GM21423 (cell line): ENCODE results near the gene TAS2R50.

Experiments
- ATAC-seq: cut with Tn5 transposase; IDR thresholded peaks from one replicate; pipeline ENCODE4 v1.9.1; 2021; ENCODE audit warnings: mild to moderate bottlenecking, moderate library complexity; ENCODE audit not compliant: unreplicated experiment

The TAS2R50 gene, protein sequence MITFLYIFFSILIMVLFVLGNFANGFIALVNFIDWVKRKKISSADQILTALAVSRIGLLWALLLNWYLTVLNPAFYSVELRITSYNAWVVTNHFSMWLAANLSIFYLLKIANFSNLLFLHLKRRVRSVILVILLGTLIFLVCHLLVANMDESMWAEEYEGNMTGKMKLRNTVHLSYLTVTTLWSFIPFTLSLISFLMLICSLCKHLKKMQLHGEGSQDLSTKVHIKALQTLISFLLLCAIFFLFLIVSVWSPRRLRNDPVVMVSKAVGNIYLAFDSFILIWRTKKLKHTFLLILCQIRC

DNA sequence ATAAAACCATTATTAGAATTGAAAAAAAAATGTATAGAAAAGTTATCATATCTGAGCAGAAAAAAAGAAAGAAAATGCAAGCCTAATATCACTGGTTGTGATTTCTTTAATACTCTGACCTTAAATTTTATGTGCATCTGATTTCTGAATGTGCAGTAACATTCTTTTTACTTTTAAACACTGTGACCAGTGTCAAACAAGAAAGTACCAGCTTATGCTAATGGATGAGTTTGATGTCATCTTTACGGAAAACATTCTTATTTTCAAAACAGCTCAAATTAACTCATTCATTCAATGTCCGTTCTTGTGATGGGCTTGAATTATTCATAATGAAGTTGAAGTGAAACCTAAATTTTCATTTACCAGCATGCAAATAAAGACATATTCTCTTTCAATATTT is at the start of gene TAS2R50:
TAS2R50 (minus strand) TSS at position 101 of the 400 bp plus-strand sequence; CDS start at position 49, 52 bp downstream.
- no peak for ATAC-seq

DNA sequence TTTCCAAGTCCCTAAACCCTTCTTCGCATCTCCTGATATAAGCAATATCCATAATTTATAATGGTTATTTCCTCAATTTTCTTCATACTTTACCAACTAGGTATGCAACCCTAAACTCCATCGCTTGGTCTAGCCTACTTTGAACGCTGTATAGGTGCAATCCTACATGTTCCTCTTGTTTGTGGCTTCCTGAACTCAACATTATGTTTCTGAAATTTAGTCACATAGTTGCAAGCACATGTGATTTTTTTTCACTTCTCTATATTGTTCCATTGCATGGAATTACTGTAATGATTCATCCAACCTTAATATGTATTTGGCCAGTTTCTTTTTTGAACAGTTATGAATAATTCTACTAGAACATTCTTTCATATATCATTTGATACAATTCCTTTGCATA is 47.2 kb upstream of the TAS2R50 start:
- ATAC-seq = peak; percentile 42

DNA sequence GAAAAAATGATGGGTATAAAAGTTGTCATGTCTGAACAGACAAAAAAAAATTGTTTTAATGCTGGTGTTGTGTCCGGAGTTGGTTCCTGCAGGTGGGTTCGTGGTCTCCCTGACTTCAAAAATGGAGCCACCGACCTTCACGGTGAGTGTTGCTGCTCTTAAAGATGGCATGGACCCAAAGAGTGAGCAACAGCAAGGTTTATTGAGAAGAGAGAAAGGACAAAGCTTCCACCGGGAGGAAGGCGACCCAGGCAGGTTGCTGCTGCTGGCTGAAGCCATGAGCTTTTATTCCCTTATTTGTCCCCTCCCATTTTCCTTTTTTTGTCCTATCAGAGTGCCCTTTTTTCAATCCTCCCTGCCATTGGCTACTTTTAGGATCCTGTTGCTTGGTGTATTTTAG is 44.6 kb upstream of the TAS2R50 start, which contains the start of gene TAS2R31:
TAS2R31 (minus strand) TSS at position 101 of the 400 bp plus-strand sequence; CDS start at position 29, 72 bp downstream.
- no peak for ATAC-seq

DNA sequence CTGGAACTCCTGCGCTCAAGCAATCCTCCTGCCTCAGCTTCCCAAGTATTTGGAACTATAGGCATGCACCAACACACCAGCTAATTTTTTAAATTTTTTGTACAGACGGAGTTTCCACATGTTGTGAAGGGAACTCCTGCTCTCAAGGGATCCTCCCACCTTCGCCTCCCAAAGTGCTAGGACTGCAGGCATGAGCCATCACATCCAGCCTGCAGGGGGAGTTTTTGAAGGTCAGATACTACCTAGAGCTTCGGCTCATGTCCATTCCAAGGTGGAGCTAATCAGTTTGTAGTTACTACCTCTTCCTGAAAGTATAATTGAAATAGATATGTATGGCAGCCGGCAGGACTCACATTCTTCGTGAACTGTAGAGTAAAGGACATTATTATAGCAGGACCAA is 39.4 kb upstream of the TAS2R50 start:
- no peak for ATAC-seq

DNA sequence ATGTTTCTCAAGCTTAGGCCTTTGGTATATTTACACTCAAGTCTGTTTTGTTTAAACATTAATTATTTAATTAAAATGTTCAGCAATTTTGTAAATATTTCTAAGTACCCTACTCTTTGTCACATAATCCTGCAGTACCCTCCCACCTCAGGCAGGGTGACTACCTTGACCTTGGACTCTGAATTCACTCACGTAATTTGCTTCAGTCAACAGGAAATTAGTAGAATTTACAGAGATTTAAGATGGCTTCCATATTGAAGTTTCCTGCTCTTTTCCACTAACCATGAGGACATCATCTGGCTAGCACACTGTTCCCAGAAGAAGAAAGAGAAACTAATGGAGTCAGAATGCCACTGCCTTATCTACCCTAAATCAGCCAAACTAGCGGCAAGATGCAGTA is 36.7 kb upstream of the TAS2R50 start:
- no peak for ATAC-seq

DNA sequence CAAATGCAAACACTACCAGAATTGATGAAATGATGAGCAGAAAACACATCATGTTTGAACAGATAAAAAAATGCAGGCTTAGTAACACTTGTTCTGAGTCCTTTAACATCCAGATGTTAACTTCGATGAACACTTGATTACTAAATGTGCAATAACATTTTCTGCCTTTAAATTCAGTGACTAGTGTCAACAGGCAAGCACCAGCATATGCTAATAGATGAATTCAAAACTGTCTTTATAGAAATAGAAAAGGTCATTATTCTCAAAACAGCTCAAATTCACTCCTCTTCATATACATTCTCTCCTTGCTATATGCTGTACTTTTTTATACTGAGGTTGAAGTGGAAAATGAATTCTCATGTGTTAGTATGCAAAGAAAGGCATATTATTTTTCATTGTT is 35.8 kb upstream of the TAS2R50 start, which contains the start of gene TAS2R19:
TAS2R19 (minus strand) TSS at position 101 of the 400 bp plus-strand sequence; CDS start at position 52, 49 bp downstream.
- ATAC-seq = no peak

DNA sequence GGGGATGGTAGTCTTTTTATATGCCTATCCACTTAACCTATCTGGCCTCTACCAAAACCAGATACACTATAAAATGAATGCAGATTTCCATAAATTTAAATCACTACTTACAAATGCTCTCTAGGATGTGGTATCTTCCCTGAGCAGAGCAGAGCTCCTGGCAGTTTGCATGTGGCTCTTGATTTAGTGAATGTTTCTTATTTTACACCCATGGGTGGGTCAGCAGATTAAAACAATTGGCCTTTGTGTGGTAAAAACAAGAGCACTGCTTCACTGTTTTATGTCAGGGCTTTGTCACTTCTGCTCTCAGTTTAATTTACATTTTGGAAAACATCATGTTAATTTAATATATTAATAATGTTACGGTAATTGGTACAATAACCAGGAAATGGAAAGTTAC is 30.2 kb upstream of the TAS2R50 start:
- ATAC-seq = no peak

DNA sequence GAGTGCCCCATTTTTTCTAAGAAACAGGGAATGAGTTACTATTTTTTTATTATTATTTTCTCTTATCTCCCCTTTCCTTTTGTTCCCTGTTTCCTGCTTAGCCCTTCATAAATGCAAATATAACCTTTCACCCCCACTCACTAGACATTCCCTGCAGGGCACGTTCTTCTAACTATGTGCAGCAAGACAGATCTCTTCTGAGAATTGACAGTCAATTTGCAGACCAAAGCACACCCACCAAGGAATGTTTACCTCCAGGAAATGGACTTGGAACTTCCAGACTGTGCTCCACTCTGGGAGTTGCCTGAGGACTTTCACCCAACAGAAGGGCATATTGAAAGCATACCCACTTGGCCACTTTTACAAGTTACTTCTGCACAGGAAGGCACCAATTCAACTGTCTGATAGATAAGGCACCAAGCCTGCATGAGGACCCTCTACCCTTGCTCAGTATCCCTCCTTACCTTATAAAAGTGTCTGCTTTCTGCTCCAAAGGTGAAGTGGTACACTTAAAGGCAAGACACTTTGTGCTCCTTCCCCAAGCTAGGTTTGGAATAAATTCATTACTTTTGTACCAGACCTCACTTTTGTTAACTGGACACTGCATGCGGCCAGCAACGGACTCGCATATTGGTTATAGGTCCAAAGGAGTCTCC is 29.2 kb upstream of the TAS2R50 start:
- ATAC-seq = no peak

DNA sequence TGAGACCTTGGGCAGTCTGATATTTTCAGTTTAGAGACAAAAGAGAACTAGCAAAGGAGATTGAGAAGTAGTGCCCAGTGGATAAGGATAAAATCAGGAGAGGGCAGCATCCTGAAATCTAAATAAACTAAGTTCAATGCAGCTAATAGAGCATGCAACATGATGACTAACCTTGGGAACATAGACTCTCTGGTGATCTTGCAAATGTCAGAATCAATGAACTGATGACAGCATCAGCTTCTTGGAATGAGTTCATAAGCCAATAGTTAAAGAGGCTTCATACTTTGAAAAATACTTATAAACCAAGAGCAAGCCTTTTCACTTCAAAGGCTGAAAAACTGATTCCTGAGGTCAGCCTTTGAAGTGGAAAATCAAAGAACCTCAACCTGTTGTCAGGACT is 27.5 kb upstream of the TAS2R50 start:
- no peak for ATAC-seq

DNA sequence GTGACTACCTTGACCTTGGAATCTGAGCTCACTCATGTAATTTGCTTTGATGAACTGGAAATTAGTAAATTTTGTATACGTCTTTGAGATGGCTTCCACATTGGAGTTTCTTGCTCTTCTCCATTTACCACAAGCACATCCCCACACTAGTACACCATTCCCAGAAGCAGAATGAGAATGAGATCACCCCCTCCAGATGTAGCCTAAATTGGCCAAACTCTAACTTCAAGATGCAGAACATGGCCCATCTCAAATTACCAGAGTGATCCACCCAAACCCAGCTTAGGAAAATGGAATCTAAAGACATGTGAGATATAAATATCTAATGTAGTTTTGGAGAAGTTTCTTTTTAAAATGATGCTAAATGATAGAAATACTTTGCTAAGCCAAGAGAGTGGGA is 20.9 kb upstream of the TAS2R50 start:
- ATAC-seq = no peak

DNA sequence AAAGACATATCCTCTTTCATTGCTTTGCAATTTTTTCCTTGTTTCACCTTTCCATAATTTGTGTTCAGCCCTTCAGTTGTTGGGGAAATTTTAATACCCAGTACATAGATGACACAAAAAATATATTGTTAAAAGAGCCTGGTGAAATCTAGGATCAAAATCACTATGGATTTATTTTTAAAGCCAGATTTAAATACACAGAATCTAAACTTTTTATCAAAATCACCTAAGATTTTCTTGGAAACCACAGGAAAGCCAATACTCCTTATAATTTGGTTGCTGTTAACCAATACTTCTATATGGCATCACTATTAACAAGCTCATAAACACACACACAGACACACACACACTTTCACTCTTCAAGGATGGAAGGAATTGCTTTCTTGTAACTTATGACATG is 11.5 kb upstream of the TAS2R50 start, which contains the start of gene TAS2R20:
TAS2R20 (minus strand) TSS at position 101 of the 400 bp plus-strand sequence. CDS start 429 bp downstream, outside the sequence.
- no peak for ATAC-seq

DNA sequence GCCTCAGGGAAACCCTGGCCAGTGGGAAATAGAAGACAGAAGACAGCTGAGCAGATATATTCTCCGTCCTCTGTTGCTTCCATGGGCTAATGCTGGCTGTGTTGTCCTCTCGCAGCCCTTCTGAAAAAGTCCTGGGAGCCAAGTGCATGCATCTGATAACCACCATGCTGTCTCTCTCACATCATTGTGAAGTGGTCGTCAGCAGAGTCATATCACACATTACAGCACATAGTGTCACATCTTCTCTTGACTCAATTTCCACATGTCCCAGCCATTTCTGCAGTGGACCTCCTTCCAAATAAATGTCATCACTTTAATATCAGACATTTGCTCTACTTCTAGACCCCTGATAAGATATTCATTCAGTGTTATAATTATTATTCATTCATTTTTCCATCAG is 7.6 kb upstream of the TAS2R50 start:
- no peak for ATAC-seq

DNA sequence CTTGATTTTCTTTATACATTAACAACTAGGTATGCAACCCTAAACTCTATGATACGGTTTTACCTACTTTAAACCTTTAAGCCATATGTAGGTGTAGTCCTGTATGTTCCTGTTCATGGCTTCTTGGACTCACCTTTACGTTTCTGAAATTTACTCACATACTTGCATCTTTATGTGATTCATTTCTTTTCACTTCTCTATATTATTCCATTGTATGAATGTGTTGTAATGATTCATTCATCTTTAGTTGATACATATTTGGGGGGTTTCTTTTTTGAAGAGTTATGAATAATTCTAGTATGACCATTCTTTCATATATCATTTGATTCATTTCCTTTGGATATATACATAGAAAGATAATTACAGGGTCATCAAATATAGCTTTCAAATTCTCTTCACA is 2.4 kb upstream of the TAS2R50 start:
- no peak for ATAC-seq

DNA sequence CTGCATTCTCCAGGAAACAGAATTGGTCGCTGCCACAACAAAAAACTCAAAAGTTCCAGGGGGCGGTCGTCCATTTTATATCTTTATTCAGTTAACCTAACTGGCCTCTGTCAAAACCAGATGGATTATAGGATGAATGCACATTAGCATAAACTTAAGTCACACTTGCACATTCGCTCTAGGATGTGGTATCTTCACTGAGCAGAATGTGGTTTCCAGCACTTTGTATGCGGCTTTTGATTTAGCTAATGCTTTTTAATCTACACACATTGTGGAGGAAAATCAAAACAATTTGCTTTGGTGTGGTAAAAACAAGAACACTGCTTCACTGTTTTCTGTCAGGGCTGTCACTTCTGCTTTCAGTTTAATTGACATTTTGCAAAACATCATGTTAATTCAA is 4.5 kb downstream of the TAS2R50 start:
- ATAC-seq = no peak

DNA sequence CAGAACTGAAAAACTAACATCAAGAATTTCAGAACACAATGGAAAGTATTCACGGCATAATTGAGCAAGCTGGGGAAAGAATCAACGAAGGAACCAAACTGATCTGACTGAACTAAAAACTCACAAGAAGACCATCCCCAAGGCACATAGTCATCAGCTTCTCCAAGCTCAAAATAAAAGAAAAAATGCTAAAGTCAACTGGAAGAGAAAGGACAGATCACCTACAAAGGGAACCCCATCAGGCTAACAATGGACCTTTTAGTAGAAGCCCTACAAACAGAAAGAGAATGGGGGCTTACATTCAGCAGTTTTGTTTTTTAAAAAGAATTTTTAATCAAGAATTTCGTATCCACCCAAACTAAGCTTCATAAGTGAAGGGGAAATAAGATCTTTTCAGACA is 11.7 kb downstream of the TAS2R50 start:
- ATAC-seq = no peak

DNA sequence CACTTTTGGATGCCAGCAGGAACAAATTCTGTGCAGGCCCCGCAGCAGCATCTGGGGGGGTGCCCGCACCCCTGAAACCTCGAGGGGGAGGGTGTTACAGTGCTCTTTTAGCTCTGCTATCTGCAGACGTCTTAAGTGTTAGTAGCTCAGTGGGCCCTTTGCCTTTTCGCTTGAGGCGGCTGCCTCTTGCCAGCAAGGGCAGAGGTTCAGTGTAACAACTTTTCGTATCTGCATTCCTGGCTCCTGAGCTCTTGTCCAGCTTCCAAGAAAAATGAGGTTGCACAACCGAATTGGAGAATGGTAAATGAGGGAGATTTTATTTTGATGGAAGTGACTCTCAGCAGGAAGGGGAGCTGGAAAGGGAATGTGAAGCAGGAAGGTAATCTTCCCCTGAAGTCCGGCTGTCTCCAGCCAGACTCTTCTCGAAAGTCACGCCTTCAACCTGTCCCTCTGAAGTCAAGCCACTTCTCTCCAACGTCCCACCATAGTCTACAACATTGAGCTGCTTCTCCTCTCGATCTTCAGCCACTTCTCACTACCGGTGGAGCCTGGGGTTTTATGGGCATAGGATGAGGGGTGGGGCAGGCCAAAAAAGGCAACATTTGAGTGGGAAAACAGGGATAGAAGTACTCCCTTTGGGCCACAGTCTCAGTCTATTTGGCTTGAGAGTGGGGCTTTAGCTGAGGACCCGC is 17.8 kb downstream of the TAS2R50 start:
- no peak for ATAC-seq

DNA sequence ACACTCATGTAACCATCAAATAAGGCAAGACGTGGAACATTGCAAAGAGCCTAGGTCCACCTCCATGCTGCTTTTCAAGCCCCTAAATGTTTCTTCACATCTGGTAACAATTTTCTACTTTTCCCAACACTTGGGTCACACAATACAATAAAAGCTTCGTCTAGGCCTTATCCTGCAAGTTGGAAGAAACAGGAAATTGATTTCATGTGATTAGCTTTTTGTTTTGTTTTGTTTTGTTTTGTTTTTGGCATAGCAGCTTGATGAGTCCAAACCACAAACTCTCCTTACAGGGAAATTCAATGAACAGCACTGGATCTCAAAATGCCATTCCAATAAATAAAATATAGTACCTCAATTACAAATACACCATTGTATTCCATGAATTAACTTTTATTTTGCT is 19.3 kb downstream of the TAS2R50 start:
- ATAC-seq = no peak

DNA sequence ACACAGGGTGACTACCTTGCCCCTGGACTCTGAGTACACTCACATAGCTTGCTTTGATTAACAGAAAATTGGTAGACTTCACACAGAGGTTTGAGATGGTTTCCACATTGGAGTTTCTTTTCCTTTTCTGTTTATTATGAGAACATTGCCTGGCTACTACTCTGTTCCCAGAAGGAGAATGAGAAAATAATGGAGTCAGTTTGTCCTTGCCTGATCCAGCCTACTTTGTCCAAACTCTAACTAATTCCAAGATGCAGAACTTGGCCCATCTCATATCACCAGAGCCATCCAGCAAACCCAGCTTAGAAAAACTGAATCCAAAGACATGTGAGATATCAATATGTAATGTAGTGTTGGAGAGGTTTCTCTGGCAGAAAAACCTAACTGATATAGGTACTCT is 20.4 kb downstream of the TAS2R50 start:
- ATAC-seq = no peak

DNA sequence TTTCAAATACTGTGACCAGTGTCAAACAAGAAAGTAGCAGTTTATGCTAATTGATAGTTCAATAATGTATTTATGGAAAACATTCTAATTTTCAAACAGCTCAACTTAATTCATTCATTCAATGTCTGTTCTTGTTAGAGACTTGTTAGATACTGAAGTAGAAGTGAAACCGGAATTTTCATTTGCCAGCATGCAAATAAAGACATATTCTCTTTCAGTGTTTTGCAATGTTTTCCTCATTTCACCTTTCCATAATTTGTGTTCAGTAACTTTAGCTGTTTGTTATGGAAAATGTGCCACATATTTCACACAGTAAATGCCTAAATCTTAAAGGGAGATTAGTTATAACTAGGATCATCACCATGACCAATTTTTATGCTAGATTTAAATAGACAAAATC is 21.2 kb downstream of the TAS2R50 start:
- ATAC-seq = no peak

DNA sequence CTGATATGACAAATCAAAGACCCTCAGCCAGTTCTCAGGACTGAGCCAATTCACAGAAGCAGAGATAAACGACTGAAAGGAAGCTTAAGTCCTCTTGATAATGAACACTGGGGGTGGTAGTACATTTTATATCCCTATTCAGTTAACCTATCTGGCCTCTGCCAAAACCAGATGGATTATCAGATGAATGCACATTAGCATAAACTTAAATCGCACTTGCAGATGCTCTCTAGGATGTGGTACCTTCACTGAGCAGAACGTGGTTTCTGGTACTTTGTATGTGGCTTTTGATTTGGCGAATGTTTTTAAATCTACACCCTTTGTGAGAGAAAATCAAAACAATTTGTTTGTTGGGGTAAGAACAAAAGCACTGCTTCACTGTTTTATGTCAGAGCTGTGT is 26.5 kb downstream of the TAS2R50 start:
- ATAC-seq = no peak

DNA sequence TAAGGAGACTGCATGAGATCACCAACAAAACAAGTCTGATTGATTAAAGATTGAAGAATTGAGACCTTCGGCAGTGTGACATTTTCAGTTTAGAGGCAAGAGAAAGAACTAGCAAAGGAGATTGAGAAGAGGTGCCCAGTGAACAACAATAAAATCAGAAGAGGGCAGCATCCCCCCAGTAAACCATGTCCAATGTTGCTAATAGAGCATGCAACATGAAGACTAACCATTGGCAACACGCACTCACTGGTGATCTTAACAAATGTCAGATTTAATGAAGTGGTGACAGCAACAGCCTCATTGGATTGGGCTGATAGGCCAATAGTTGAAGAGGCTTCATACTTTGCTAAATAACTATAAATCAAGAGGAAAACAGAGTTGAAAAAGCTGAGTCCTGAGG is 26.9 kb downstream of the TAS2R50 start:
- no peak for ATAC-seq

DNA sequence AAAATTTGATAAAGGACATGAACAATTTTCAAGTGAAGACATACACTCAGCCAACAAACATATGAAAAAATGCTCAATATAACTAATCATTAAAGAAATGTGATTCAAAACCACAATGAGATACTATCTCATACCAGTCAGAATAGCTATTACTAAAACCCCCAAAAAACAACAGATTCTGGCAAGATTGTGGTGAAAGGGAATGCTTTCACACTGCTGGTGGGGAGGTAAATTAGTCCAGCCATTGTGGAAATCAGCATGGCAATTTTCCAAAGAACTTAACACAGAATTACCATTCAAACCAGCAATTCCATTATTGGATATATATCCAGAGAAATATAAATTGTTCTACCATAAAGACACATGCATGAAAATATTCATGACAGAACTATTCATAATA is 29.0 kb downstream of the TAS2R50 start:
- ATAC-seq = no peak
